Panc1 (cell line): ENCODE measurements around the gene PDZRN4. TPM values are rescaled to one million over a fixed set of nuclear protein-coding genes. Genes with fewer than 3 reads are reported as not detected.

Experiments used
- ATAC-seq: fragments of 200-7000 bp; cut with Tn5 transposase; 2 replicates; pipeline ENCODE4 v1.9.1; 2020; ENCODE audit warnings: mild to moderate bottlenecking, moderate library complexity
- BruUV-seq: library from RNA; stranded (reverse); fragments of 400-500 nt; replicated peaks from 2 replicates; lab custom pipeline; 2021; lab: Mats Ljungman, UMichigan
- CTCF ChIA-PET: fragments of 300-600 bp; sonication (Branson Sonifier 250); formaldehyde crosslinking; loops from one replicate; lab custom pipeline; 2022; ENCODE audit warnings: antibody characterized with exemption; lab: Charles Lee
- POLR2A ChIA-PET: fragments of 300-600 bp; sonication (Branson Sonifier 250); formaldehyde crosslinking; loops from one replicate; lab custom pipeline; 2022; ENCODE audit warnings: antibody characterized with exemption; lab: Charles Lee
- DNase-seq: peaks from one replicate; pipeline ENCODE4 v3.0.0-alpha.2; 2010; ENCODE audit warnings: low read depth, low spot score
- H3K27ac ChIP-seq: 2 replicates; pipeline ENCODE4 v1.5.1; 2011; ENCODE audit warnings: mild to moderate bottlenecking, low read length, inconsistent platforms
- H3K27me3 ChIP-seq: fragments of 200-500 bp; sonication (Bioruptor generic); 2 replicates; pipeline ENCODE4 v1.6.0; 2014; ENCODE audit warnings: low read length, inconsistent platforms; ENCODE audit not compliant: control insufficient read depth, insufficient read depth
- H3K36me3 ChIP-seq: fragments of 200-500 bp; sonication (Bioruptor generic); 2 replicates; pipeline ENCODE4 v1.5.1; 2014; ENCODE audit warnings: inconsistent platforms, mild to moderate bottlenecking, low read length, moderate library complexity; ENCODE audit not compliant: control insufficient read depth, insufficient read depth
- H3K4me1 ChIP-seq: 2 replicates; pipeline ENCODE4 v1.5.1; 2011; ENCODE audit warnings: inconsistent platforms, mild to moderate bottlenecking, low read length, moderate library complexity; ENCODE audit not compliant: control insufficient read depth, insufficient read depth
- H3K4me3 ChIP-seq, 2 experiments: 2 replicates each; pipeline ENCODE4 v1.5.1; 2011 to 2012; ENCODE audit warnings: low read depth in 2 of 2, low read length in 2 of 2, mild to moderate bottlenecking in 2 of 2, inconsistent platforms in 1 of 2, moderate library complexity in 1 of 2
- H3K9me3 ChIP-seq: fragments of 200-500 bp; sonication (Bioruptor generic); 2 replicates; pipeline ENCODE4 v1.5.1; 2014; ENCODE audit warnings: low read depth, mild to moderate bottlenecking, inconsistent platforms, low read length, moderate library complexity; ENCODE audit not compliant: control insufficient read depth, insufficient read depth
- POLR2AphosphoS5 ChIP-seq: IDR thresholded peaks from 2 replicates; pipeline ENCODE4 v1.6.1; 2012; ENCODE audit warnings: mild to moderate bottlenecking, low read depth, low read length, moderate library complexity
- SIN3A ChIP-seq: IDR thresholded peaks from 2 replicates; pipeline ENCODE4 v1.6.1; 2012; ENCODE audit warnings: low read depth, mild to moderate bottlenecking, low read length, moderate library complexity, borderline replicate concordance; ENCODE audit not compliant: insufficient read depth
- TCF7L2 ChIP-seq: IDR thresholded peaks from 2 replicates; pipeline ENCODE4 v1.6.1; 2011; ENCODE audit warnings: mild to moderate bottlenecking, low read depth, low read length, inconsistent platforms
- in situ Hi-C: cut with HindIII; loops from 2 replicates; pipeline ENCODE4 v1.10.0; 2016; ENCODE audit warnings: low sequenced_read_pairs, low pct_unique_long_range_greater_than_20kb
- intact Hi-C: fragments of 100-400 bp; cut with micrococcal nuclease; formaldehyde crosslinking; loops from one replicate; pipeline ENCODE4 v1.10.0; 2022; ENCODE audit not compliant: unreplicated experiment
- total RNA-seq: library from RNA; stranded (reverse); gene quantifications from one replicate; pipeline ENCODE4 v1.2.1, GENCODE V29; 2021; ENCODE audit not compliant: unreplicated experiment
- TF ChIP-seq, protein P1 (sequence below), 2 experiments: IDR thresholded peaks; 2 replicates each; pipeline ENCODE4 v1.6.1; 2011 to 2012; ENCODE audit warnings: low read depth in 2 of 2, control low read depth in 1 of 2, low read length in 1 of 2, mild to moderate bottlenecking in 1 of 2, moderate library complexity in 1 of 2; ENCODE audit not compliant: insufficient read depth in 1 of 2
- TF ChIP-seq, protein P2 (sequence below): fragments of 450-650 bp; IDR thresholded peaks from 2 replicates; pipeline ENCODE4 v1.5.1; 2017; ENCODE audit warnings: mild to moderate bottlenecking

Gene PDZRN4
- total RNA-seq, 1 experiment from 2014 or later, result not detected

DNA sequence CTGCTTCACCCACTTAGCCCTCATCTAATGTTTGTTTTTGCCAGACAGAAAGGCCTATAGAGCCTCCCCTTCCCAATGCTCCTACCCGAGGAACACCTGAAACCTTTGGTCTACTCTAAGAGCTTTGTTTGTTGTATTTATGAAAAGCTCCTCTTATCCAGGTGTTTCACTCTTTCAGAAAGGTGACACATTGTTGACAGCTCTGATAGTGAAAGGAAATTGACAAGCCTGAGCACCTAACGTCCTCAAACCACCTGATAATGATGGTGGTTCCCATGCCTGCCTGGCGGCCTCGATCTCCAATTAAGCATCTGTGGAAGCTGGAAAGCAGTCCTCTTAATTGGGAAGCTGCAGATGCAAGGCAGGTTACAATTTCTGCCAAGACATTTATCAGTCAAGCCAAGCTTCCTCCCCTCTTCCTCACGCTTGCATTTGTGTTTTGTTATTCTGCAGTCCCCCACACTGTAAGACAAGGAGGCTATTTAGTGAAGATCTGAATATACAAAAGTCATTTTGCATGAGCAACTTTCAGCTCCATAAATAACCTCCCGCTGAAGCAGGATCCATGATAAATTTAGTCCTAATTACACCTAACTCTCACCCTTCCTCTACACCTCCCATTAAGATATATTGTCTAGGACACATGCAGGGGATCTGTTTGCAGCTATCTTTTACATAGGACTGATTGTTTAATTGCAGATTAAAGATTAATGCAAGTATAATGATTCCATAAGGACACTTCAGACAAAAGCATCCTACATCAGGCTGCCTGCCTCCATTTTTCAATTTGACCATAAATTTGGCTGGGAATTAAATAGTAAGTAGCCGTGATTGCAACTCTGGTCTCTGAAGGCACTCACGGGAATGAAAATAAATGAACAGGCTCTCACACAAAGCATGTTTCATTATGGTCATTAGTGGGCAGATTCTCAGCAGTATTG is 288.6 kb downstream of the PDZRN4 start:
- ChIA-PET CTCF (no interaction called here), POLR2A (no interaction called here)
- Histone ChIP-seq H3K4me1 (no peaks in the 10 kb centered on the region), H3K36me3 (no peaks in the 10 kb centered on the region), H3K4me3 (no peak overlapping the region), H3K27me3 (no peaks in the 10 kb centered on the region), H3K27ac (no peak overlapping the region), H3K9me3 (no peaks in the 10 kb centered on the region)
- in situ Hi-C loops (no loop called here), intact Hi-C loops (no loop called here)
- DNase-seq, result no peak
- TF ChIP-seq, protein P1, sequence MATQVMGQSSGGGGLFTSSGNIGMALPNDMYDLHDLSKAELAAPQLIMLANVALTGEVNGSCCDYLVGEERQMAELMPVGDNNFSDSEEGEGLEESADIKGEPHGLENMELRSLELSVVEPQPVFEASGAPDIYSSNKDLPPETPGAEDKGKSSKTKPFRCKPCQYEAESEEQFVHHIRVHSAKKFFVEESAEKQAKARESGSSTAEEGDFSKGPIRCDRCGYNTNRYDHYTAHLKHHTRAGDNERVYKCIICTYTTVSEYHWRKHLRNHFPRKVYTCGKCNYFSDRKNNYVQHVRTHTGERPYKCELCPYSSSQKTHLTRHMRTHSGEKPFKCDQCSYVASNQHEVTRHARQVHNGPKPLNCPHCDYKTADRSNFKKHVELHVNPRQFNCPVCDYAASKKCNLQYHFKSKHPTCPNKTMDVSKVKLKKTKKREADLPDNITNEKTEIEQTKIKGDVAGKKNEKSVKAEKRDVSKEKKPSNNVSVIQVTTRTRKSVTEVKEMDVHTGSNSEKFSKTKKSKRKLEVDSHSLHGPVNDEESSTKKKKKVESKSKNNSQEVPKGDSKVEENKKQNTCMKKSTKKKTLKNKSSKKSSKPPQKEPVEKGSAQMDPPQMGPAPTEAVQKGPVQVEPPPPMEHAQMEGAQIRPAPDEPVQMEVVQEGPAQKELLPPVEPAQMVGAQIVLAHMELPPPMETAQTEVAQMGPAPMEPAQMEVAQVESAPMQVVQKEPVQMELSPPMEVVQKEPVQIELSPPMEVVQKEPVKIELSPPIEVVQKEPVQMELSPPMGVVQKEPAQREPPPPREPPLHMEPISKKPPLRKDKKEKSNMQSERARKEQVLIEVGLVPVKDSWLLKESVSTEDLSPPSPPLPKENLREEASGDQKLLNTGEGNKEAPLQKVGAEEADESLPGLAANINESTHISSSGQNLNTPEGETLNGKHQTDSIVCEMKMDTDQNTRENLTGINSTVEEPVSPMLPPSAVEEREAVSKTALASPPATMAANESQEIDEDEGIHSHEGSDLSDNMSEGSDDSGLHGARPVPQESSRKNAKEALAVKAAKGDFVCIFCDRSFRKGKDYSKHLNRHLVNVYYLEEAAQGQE (IDR thresholded peaks at IDR 0.05; ENCODE audit: insufficient read depth in 1 of 2, low read depth in 2 of 2, low read length in 1 of 2), result no peak
- no peak for TF ChIP-seq TCF7L2
- TF ChIP-seq, protein P2, sequence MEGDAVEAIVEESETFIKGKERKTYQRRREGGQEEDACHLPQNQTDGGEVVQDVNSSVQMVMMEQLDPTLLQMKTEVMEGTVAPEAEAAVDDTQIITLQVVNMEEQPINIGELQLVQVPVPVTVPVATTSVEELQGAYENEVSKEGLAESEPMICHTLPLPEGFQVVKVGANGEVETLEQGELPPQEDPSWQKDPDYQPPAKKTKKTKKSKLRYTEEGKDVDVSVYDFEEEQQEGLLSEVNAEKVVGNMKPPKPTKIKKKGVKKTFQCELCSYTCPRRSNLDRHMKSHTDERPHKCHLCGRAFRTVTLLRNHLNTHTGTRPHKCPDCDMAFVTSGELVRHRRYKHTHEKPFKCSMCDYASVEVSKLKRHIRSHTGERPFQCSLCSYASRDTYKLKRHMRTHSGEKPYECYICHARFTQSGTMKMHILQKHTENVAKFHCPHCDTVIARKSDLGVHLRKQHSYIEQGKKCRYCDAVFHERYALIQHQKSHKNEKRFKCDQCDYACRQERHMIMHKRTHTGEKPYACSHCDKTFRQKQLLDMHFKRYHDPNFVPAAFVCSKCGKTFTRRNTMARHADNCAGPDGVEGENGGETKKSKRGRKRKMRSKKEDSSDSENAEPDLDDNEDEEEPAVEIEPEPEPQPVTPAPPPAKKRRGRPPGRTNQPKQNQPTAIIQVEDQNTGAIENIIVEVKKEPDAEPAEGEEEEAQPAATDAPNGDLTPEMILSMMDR, result no peak
- TF ChIP-seq SIN3A, result no peak
- TF ChIP-seq POLR2AphosphoS5, result no peak
- no TSS peak for BruUV-seq
- no peak for ATAC-seq

DNA sequence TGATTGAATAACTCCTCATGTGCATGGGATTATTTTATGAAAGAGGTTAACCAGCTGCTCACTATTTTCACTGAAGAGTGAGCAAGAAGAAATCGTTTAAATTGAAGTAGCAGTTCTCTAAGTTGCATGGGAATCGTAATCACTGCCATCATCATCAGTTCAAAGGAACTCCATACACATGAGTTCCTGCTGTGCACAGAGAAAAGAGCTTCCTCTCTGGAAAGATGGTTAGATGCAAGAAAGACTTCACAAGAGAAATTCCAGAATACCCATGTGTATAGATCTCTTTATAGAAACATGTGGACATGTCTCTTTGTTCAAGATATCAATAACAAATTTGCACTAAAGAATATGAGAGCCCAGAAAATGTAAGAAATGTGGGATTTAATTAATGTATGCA is 291.3 kb downstream of the PDZRN4 start:
- H3K9me3 ChIP-seq, result no peaks in the 10 kb centered on the region
- no TSS peak for BruUV-seq
- ChIA-PET CTCF (no interaction called here), POLR2A (no interaction called here)
- H3K4me1 ChIP-seq, result no peaks in the 10 kb centered on the region
- intact Hi-C loops (no loop called here), in situ Hi-C loops (no loop called here)
- ATAC-seq, result no peak
- H3K27me3 ChIP-seq, result no peaks in the 10 kb centered on the region
- no peak for DNase-seq
- TF ChIP-seq POLR2AphosphoS5 (no peak), SIN3A (no peak)
- TF ChIP-seq, protein P1 (IDR thresholded peaks at IDR 0.05; ENCODE audit: insufficient read depth in 1 of 2, low read depth in 2 of 2, low read length in 1 of 2), result no peak
- H3K27ac ChIP-seq, result no peak overlapping the region
- H3K4me3 ChIP-seq, result no peak overlapping the region
- no peaks in the 10 kb centered on the region for H3K36me3 ChIP-seq
